Umbilical cord (tissue), 2 donors: ENCODE data around the gene PRKAA1. TPM values are rescaled to one million over a fixed set of nuclear protein-coding genes. Genes with fewer than 3 reads are reported as not detected.

ENCODE experiments used
- DNase-seq: peaks from one replicate; pipeline ENCODE4 v3.0.0-alpha.2; 2015; ENCODE audit warnings: low spot score
- total RNA-seq: library from RNA; depleted of rRNA; stranded (reverse); fragments of >200 nt; gene quantifications from one replicate; pipeline ENCODE4 v1.2.3, GENCODE V29; 2014; ENCODE audit warnings: low replicate concordance; ENCODE audit not compliant: insufficient read depth

Gene PRKAA1
- total RNA-seq: 108 TPM

GRCh38 chr5:40798012-40798800, at the start of gene PRKAA1:
Gene PRKAA1, minus strand, starts transcription at chr5:40798374. Its CDS starts 185 bp downstream, at chr5:40798189.
- DNase-seq: peak; percentile 92

- DNase-seq: no peak
Measured at GRCh38 chr5:40847525-40847924, 49.4 kb upstream of the PRKAA1 start.

GRCh38 chr5:40846371-40846770, 48.2 kb upstream of the PRKAA1 start:
- DNase-seq: no peak

- DNase-seq: no peak
Measured at GRCh38 chr5:40844565-40844964, 46.4 kb upstream of the PRKAA1 start.

- DNase-seq: no peak
Measured at GRCh38 chr5:40842351-40842750, 44.2 kb upstream of the PRKAA1 start.

GRCh38 chr5:40841068-40841805, 43.1 kb upstream of the PRKAA1 start, which contains the start of gene CARD6:
Gene CARD6, plus strand, starts transcription at chr5:40841367. Its CDS starts 16 bp downstream, at chr5:40841383.
- peak; percentile 29 for DNase-seq

- DNase-seq: no peak
Measured at GRCh38 chr5:40838086-40838485, 39.9 kb upstream of the PRKAA1 start.

GRCh38 chr5:40834849-40835787, 36.9 kb upstream of the PRKAA1 start, which contains the start of gene RPL37:
Gene RPL37, minus strand, starts transcription at chr5:40835222. Its CDS starts 37 bp downstream, at chr5:40835185.
- peak; percentile 98 for DNase-seq

GRCh38 chr5:40834391-40834848, 36.2 kb upstream of the PRKAA1 start:
- peak; percentile 29 for DNase-seq

GRCh38 chr5:40833712-40834229, 35.6 kb upstream of the PRKAA1 start:
- no peak for DNase-seq

GRCh38 chr5:40832345-40832744, 34.2 kb upstream of the PRKAA1 start:
- no peak for DNase-seq

- DNase-seq: no peak
Measured at GRCh38 chr5:40831346-40832210, 33.4 kb upstream of the PRKAA1 start.

GRCh38 chr5:40829748-40830533, 31.8 kb upstream of the PRKAA1 start:
- no peak for DNase-seq

GRCh38 chr5:40828690-40829661, 30.8 kb upstream of the PRKAA1 start:
- DNase-seq: no peak

GRCh38 chr5:40828021-40828631, 30.0 kb upstream of the PRKAA1 start:
- DNase-seq: no peak

GRCh38 chr5:40827188-40827977, 29.2 kb upstream of the PRKAA1 start:
- no peak for DNase-seq
